ENCODE measurements around the gene DISC1.

DISC1 gene

GRCh38 chr1:231674575-231674974, 48.0 kb downstream of the DISC1 start:
- DNase-seq: no peak

- no peak for DNase-seq
Measured at GRCh38 chr1:231676487-231676886, 49.9 kb downstream of the DISC1 start.

GRCh38 chr1:231677442-231677841, 50.9 kb downstream of the DISC1 start:
- DNase-seq: no peak

- no peak for DNase-seq
Measured at GRCh38 chr1:231678011-231678432, 51.4 kb downstream of the DISC1 start.

GRCh38 chr1:231679109-231679508, 52.5 kb downstream of the DISC1 start:
- DNase-seq: no peak

GRCh38 chr1:231681006-231681405, 54.4 kb downstream of the DISC1 start:
- no peak for DNase-seq

- DNase-seq: no peak
Measured at GRCh38 chr1:231682779-231683178, 56.2 kb downstream of the DISC1 start.

- no peak for DNase-seq
Measured at GRCh38 chr1:231683439-231684165, 57.0 kb downstream of the DISC1 start.

- DNase-seq: no peak
Measured at GRCh38 chr1:231684356-231685244, 58.0 kb downstream of the DISC1 start.

- DNase-seq: no peak
Measured at GRCh38 chr1:231686384-231686783, 59.8 kb downstream of the DISC1 start.

GRCh38 chr1:231688989-231689388, 62.4 kb downstream of the DISC1 start:
- DNase-seq: no peak

- DNase-seq: no peak
Measured at GRCh38 chr1:231690059-231690458, 63.5 kb downstream of the DISC1 start.

- DNase-seq: no peak
Measured at GRCh38 chr1:231691618-231692259, 65.1 kb downstream of the DISC1 start.

GRCh38 chr1:231693361-231694074, 66.9 kb downstream of the DISC1 start:
- DNase-seq: no peak

GRCh38 chr1:231694075-231694431, 67.5 kb downstream of the DISC1 start:
- no peak for DNase-seq

GRCh38 chr1:231694465-231695077, 68.0 kb downstream of the DISC1 start:
- DNase-seq: no peak

- DNase-seq: no peak
Measured at GRCh38 chr1:231695439-231696255, 69.1 kb downstream of the DISC1 start.

- DNase-seq: no peak
Measured at GRCh38 chr1:231699784-231700183, 73.2 kb downstream of the DISC1 start.

GRCh38 chr1:231701306-231701705, 74.7 kb downstream of the DISC1 start:
- DNase-seq: no peak

- no peak for DNase-seq
Measured at GRCh38 chr1:231702331-231702730, 75.7 kb downstream of the DISC1 start.

GRCh38 chr1:231702804-231703203, 76.2 kb downstream of the DISC1 start:
- DNase-seq: no peak

Data from effector CD4-positive, alpha-beta T cell (primary cell).